Subcutaneous abdominal adipose tissue (tissue), 5 donors: ENCODE results near the gene SLC44A2.

Experiments used
- H3K27ac ChIP-seq: one replicate; pipeline ENCODE4 v1.7.0; 2013; ENCODE audit warnings: low read depth, mild to moderate bottlenecking, inconsistent platforms, low read length, moderate library complexity
- H3K27me3 ChIP-seq, 5 donors: one replicate each; pipeline ENCODE4 v1.7.0; 2013; ENCODE audit warnings: low read length in 5 of 5, inconsistent platforms in 1 of 5; ENCODE audit not compliant: control insufficient read depth in 5 of 5, insufficient read depth in 4 of 5
- H3K36me3 ChIP-seq, 5 donors: one replicate each; pipeline ENCODE4 v1.7.0; 2013; ENCODE audit warnings: low read length in 5 of 5; ENCODE audit not compliant: control insufficient read depth in 5 of 5, insufficient read depth in 5 of 5
- H3K4me1 ChIP-seq, 5 donors: one replicate each; pipeline ENCODE4 v1.7.0; 2013; ENCODE audit warnings: low read length in 5 of 5, mild to moderate bottlenecking in 3 of 5, moderate library complexity in 1 of 5; ENCODE audit not compliant: control insufficient read depth in 5 of 5, insufficient read depth in 5 of 5
- H3K4me3 ChIP-seq, 5 donors: one replicate each; pipeline ENCODE4 v1.7.0; 2013; ENCODE audit warnings: low read length in 5 of 5, low read depth in 1 of 5
- H3K9ac ChIP-seq, 5 donors: one replicate each; pipeline ENCODE4 v1.7.0; 2013; ENCODE audit warnings: low read length in 5 of 5, mild to moderate bottlenecking in 4 of 5, moderate library complexity in 3 of 5
- H3K9me3 ChIP-seq, 5 donors: one replicate each; pipeline ENCODE4 v1.7.0; 2013; ENCODE audit warnings: low read length in 5 of 5; ENCODE audit not compliant: control insufficient read depth in 5 of 5
- donor health status: healthy.
- donor health status: healthy.
- donor health status: healthy.
- donor health status: healthy.
- donor health status: healthy.

The SLC44A2 gene

DNA sequence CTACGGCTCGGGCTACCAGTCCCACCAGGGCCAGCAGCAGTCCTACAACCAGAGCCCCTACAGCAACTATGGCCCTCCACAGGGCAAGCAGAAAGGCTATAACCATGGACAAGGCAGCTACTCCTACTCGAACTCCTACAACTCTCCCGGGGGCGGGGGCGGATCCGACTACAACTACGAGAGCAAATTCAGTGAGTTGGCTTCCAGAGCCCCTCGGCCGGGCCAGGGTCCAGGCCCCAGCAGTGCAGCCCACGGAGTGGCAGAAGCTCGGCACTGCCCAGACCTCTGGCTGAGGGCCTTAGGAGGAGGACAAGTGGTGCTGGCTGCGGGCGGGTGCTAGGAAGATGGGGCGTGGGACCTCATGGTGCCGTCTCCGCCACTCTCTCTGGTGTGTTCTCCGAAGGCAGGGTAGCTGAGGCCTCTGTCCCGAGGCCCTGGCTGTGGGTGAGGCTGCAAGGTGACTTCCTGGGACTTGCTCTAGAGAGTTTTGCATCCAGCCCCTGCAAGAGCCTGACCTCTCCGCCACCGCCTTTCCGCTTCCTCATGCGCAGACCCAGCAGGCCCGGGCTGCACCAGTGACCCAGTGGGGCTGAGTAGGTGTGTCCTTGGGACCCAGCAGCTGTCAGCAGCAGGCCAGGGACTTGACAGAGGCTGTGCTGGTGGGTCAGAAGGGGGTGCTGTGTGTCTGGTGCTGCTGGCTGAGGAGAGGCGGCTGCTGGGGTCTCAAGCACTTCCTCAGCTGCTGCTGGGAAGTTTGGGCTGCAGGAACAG is 62.4 kb downstream of the SLC44A2 start:
- Histone ChIP-seq H3K36me3 (peaks cover 9 to 97% (median 93%) of the 10 kb centered on the region in 5 donors), H3K27ac (no peak overlapping the region), H3K4me1 (peaks cover 0 to 9% (median 7%) of the 10 kb centered on the region in 5 donors), H3K9me3 (no peaks in the 10 kb centered on the region), H3K9ac (no peak overlapping the region), H3K4me3 (no peak overlapping the region), H3K27me3 (no peaks in the 10 kb centered on the region)

DNA sequence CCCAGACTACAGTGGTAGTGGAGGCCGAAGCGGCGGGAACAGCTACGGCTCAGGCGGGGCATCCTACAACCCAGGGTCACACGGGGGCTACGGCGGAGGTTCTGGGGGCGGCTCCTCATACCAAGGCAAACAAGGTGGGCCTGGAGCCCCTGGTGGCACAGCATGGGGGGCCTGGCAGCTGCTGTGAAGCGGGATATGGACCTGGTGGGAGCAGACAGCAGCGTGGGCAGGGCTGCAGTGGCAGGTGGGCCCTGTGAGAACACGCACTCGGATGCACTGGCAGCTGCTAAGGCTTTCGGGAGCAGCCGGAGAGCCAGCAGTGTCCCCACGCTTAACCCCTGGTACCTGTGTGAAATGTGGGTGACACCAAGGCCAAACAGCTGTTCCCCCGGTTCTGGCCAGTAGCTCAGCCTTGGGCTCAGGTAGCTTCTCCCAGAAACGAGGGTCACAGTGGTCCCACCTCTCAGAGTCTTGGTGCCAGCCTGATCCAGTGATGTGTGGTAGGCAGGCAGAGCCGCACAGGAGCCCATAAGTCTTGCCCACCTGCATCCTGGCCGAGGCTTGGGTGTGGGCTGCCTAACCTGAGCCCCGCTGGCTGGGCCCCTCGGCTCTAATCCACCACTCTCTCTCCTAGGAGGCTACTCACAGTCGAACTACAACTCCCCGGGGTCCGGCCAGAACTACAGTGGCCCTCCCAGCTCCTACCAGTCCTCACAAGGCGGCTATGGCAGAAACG is 63.4 kb downstream of the SLC44A2 start:
- H3K9ac ChIP-seq = no peak overlapping the region
- H3K36me3 ChIP-seq = peaks cover 9 to 88% (median 83%) of the 10 kb centered on the region in 5 donors
- no peaks in the 10 kb centered on the region for H3K9me3 ChIP-seq
- no peaks in the 10 kb centered on the region for H3K27me3 ChIP-seq
- no peak overlapping the region for H3K4me3 ChIP-seq
- no peak overlapping the region for H3K27ac ChIP-seq
- peaks cover 0 to 9% (median 7%) of the 10 kb centered on the region in 5 donors for H3K4me1 ChIP-seq

DNA sequence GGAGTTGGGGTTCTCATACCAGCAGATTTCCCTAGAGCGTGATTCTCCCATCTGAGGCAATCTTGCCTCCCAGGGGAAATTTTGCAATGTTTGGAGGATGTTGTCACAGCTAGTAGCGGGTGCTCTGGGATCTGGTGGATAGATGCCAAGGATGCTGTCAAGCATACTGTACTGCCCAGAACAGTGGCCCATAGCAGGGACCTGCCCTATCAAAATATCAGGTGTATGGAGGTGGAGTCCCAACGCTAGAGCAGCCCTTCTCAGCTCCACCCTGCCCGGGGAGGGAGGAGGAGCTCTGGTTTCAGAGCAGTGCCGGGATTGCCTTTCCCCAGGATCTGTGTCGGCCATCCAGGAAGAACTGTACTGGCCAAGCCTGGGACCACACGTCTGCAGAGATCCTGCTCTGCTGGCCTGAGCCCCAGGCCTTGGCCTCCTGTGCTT is 65.0 kb downstream of the SLC44A2 start:
- Histone ChIP-seq H3K4me3 (no peak overlapping the region), H3K36me3 (peaks cover 0 to 72% (median 67%) of the 10 kb centered on the region in 5 donors), H3K4me1 (peaks cover 4 to 15% (median 9%) of the 10 kb centered on the region in 5 donors), H3K27ac (no peak overlapping the region), H3K27me3 (no peaks in the 10 kb centered on the region), H3K9ac (no peak overlapping the region), H3K9me3 (no peaks in the 10 kb centered on the region)

DNA sequence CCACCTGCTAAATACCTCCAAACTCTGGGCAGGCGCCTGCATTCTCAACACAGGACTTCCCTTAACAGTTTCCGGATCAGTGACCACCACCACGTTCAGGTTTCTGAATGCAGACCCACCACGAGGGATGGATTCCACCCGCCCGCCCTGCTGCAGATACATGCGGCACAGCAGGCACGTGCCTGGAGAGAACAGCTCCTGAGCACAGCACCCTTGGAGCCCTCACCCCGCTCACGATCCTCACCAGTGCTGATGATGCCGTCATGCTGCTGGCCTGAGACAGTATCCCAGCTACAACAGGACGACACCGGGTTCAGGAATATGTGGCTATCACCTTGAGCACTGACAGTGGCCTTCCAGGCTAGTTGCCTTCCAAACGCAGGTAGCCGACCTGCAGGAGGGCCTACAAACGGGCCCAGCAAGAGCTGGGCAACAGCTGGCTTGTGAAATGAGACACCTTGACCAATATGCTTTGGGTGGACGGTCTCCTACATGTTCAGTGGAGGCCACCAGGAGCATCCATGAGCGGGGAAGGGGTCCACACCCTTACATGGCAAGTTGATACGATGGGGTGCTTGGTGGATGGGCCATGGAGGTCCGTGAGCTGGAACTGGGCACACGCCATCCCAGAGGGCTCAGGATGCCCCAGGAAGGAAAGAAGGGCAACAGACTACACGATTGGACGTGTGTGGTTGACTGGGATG is 66.0 kb downstream of the SLC44A2 start:
- Histone ChIP-seq H3K4me3 (no peak overlapping the region), H3K27me3 (no peaks in the 10 kb centered on the region), H3K9me3 (no peaks in the 10 kb centered on the region), H3K36me3 (peaks cover 0 to 65% (median 60%) of the 10 kb centered on the region in 5 donors), H3K27ac (no peak overlapping the region), H3K4me1 (peaks cover 7 to 24% (median 17%) of the 10 kb centered on the region in 5 donors), H3K9ac (no peak overlapping the region)

DNA sequence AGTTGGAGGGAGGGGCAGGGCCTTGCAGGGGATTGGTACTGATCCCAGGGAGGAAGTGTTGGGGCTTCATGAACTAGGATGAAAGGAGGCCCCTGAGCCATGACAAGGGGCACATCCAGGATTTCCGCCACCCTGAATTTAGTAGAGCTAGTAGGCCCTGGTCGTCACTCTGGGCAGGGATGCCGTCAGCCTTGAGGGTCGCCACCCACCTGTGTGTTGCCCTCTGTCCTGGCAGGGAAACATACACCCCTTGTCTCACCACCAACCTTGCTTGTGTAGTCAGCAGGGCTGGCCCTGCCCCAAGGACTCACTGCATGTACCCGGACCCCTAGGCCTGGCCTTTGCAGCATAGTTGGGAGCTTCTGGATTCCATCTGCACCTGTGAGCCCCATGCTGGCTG is 66.5 kb downstream of the SLC44A2 start:
- no peak overlapping the region for H3K9ac ChIP-seq
- H3K4me3 ChIP-seq = no peak overlapping the region
- H3K27me3 ChIP-seq = no peaks in the 10 kb centered on the region
- H3K36me3 ChIP-seq = peaks cover 0 to 60% (median 55%) of the 10 kb centered on the region in 5 donors
- no peak overlapping the region for H3K27ac ChIP-seq
- H3K9me3 ChIP-seq = no peaks in the 10 kb centered on the region
- H3K4me1 ChIP-seq = peaks cover 7 to 24% (median 17%) of the 10 kb centered on the region in 5 donors

DNA sequence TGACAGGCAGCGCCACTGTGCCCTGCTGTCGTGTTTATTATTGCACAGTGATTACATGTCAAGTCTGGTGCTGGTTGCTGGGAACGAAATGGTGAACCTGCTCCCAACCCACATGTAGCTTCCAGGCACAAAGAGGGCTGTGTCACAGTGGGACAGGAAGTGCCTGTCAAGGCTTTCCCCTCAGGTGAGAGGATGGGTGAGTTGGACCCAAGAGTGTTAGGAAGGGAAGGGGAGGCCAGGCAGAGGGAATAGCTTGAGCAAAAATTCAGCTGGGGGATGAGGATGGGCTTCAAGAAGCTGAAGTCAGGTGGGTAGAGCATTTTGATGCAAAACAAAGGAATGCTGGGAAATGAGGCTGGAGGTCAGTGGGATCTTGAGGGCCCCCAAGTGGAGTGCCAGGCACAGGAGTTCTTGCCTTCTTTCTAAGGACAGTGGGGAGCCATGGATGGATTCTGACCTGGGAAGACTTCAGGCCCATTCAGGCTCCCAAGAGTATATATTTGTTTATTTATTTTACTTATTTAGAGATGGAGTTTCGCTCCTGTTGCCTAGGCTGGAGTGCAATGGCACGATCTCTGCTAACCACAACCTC is 67.4 kb downstream of the SLC44A2 start:
- Histone ChIP-seq H3K4me1 (peaks cover 7 to 24% (median 17%) of the 10 kb centered on the region in 5 donors), H3K27ac (no peak overlapping the region), H3K27me3 (no peaks in the 10 kb centered on the region), H3K9me3 (no peaks in the 10 kb centered on the region), H3K36me3 (peaks cover 0 to 51% (median 47%) of the 10 kb centered on the region in 5 donors), H3K9ac (no peak overlapping the region), H3K4me3 (no peak overlapping the region)
